ENCODE results near the gene S100A2.
"Not testable (repeated sequence)": the region's sequence is repeated elsewhere in the genome, so short reads cannot be mapped to it uniquely, and the experiment has no call there.

The S100A2 gene

GRCh38 chr1:153578936-153579335, 13.3 kb upstream of the S100A2 start:
- Histone ChIP-seq H3K4me1 (ENCODE audit: insufficient read depth, low read length) (peaks cover 15% of the 10 kb centered on the region), H3K36me3 (ENCODE audit: insufficient read depth, low read length) (no peaks in the 10 kb centered on the region), H3K9ac (ENCODE audit: low read depth, low read length) (no peak overlapping the region)

GRCh38 chr1:153578490-153578889, 12.8 kb upstream of the S100A2 start:
- H3K9ac ChIP-seq (ENCODE audit: low read depth, low read length): no peak overlapping the region
- no peaks in the 10 kb centered on the region for H3K9me3 ChIP-seq (ENCODE audit: control insufficient read depth, insufficient read depth, low read length)
- H3K36me3 ChIP-seq (ENCODE audit: insufficient read depth, low read length): no peaks in the 10 kb centered on the region
- H3K4me1 ChIP-seq (ENCODE audit: insufficient read depth, low read length): peaks cover 15% of the 10 kb centered on the region

More at GRCh38 chr1:153578936-153579335, 13.3 kb upstream of the S100A2 start:
- no peaks in the 10 kb centered on the region for H3K9me3 ChIP-seq (ENCODE audit: control insufficient read depth, insufficient read depth, low read length)

GRCh38 chr1:153577624-153578051, 12.0 kb upstream of the S100A2 start:
- H3K9ac ChIP-seq (ENCODE audit: low read depth, low read length): no peak overlapping the region
- H3K9me3 ChIP-seq (ENCODE audit: control insufficient read depth, insufficient read depth, low read length): no peaks in the 10 kb centered on the region
- peaks cover 15% of the 10 kb centered on the region for H3K4me1 ChIP-seq (ENCODE audit: insufficient read depth, low read length)
- no peaks in the 10 kb centered on the region for H3K36me3 ChIP-seq (ENCODE audit: insufficient read depth, low read length)

- no peaks in the 10 kb centered on the region for H3K9me3 ChIP-seq (ENCODE audit: control insufficient read depth, insufficient read depth, low read length)
- peaks cover 15% of the 10 kb centered on the region for H3K4me1 ChIP-seq (ENCODE audit: insufficient read depth, low read length)
Measured at GRCh38 chr1:153577138-153577537, 11.5 kb upstream of the S100A2 start.

GRCh38 chr1:153575497-153575896, 9.9 kb upstream of the S100A2 start:
- H3K9me3 ChIP-seq (ENCODE audit: control insufficient read depth, insufficient read depth, low read length); H3K36me3 ChIP-seq (ENCODE audit: insufficient read depth, low read length); H3K9ac ChIP-seq (ENCODE audit: low read depth, low read length): not testable (repeated sequence)
- peaks cover 15% of the 10 kb centered on the region for H3K4me1 ChIP-seq (ENCODE audit: insufficient read depth, low read length)

More at GRCh38 chr1:153577138-153577537, 11.5 kb upstream of the S100A2 start:
- no peaks in the 10 kb centered on the region for H3K36me3 ChIP-seq (ENCODE audit: insufficient read depth, low read length)
- H3K9ac ChIP-seq (ENCODE audit: low read depth, low read length): no peak overlapping the region

- peaks cover 15% of the 10 kb centered on the region for H3K4me1 ChIP-seq (ENCODE audit: insufficient read depth, low read length)
- not testable (repeated sequence) for H3K9ac ChIP-seq (ENCODE audit: low read depth, low read length); H3K36me3 ChIP-seq (ENCODE audit: insufficient read depth, low read length)
Measured at GRCh38 chr1:153575081-153575491, 9.4 kb upstream of the S100A2 start.

GRCh38 chr1:153573351-153573750, 7.7 kb upstream of the S100A2 start:
- peaks cover 6% of the 10 kb centered on the region for H3K4me1 ChIP-seq (ENCODE audit: insufficient read depth, low read length)
- no peak overlapping the region for H3K9ac ChIP-seq (ENCODE audit: low read depth, low read length)
- H3K9me3 ChIP-seq (ENCODE audit: control insufficient read depth, insufficient read depth, low read length): no peaks in the 10 kb centered on the region
- H3K36me3 ChIP-seq (ENCODE audit: insufficient read depth, low read length): no peaks in the 10 kb centered on the region

More at GRCh38 chr1:153575081-153575491, 9.4 kb upstream of the S100A2 start:
- H3K9me3 ChIP-seq (ENCODE audit: control insufficient read depth, insufficient read depth, low read length): not testable (repeated sequence)

GRCh38 chr1:153572569-153573015, 6.9 kb upstream of the S100A2 start:
- no peaks in the 10 kb centered on the region for H3K9me3 ChIP-seq (ENCODE audit: control insufficient read depth, insufficient read depth, low read length)
- no peak overlapping the region for H3K9ac ChIP-seq (ENCODE audit: low read depth, low read length)
- H3K4me1 ChIP-seq (ENCODE audit: insufficient read depth, low read length): peaks cover 8% of the 10 kb centered on the region
- H3K36me3 ChIP-seq (ENCODE audit: insufficient read depth, low read length): no peaks in the 10 kb centered on the region

GRCh38 chr1:153571706-153572105, 6.1 kb upstream of the S100A2 start:
- Histone ChIP-seq H3K4me1 (ENCODE audit: insufficient read depth, low read length) (peaks cover 15% of the 10 kb centered on the region), H3K9me3 (ENCODE audit: control insufficient read depth, insufficient read depth, low read length) (no peaks in the 10 kb centered on the region), H3K36me3 (ENCODE audit: insufficient read depth, low read length) (no peaks in the 10 kb centered on the region), H3K9ac (ENCODE audit: low read depth, low read length) (no peak overlapping the region)

- Histone ChIP-seq H3K9me3 (ENCODE audit: control insufficient read depth, insufficient read depth, low read length) (no peaks in the 10 kb centered on the region), H3K4me1 (ENCODE audit: insufficient read depth, low read length) (peaks cover 19% of the 10 kb centered on the region), H3K36me3 (ENCODE audit: insufficient read depth, low read length) (no peaks in the 10 kb centered on the region), H3K9ac (ENCODE audit: low read depth, low read length) (no peak overlapping the region)
Measured at GRCh38 chr1:153570874-153571273, 5.2 kb upstream of the S100A2 start.

GRCh38 chr1:153569465-153569864, 3.8 kb upstream of the S100A2 start:
- no peaks in the 10 kb centered on the region for H3K36me3 ChIP-seq (ENCODE audit: insufficient read depth, low read length)
- peaks cover 27% of the 10 kb centered on the region for H3K4me1 ChIP-seq (ENCODE audit: insufficient read depth, low read length)
- no peaks in the 10 kb centered on the region for H3K9me3 ChIP-seq (ENCODE audit: control insufficient read depth, insufficient read depth, low read length)
- no peak overlapping the region for H3K9ac ChIP-seq (ENCODE audit: low read depth, low read length)

- Histone ChIP-seq H3K9me3 (ENCODE audit: control insufficient read depth, insufficient read depth, low read length) (no peaks in the 10 kb centered on the region), H3K36me3 (ENCODE audit: insufficient read depth, low read length) (no peaks in the 10 kb centered on the region), H3K4me1 (ENCODE audit: insufficient read depth, low read length) (peaks cover 27% of the 10 kb centered on the region), H3K9ac (ENCODE audit: low read depth, low read length) (peak overlapping the region; percentile 40)
Measured at GRCh38 chr1:153568367-153569099, 2.9 kb upstream of the S100A2 start.

- H3K4me1 ChIP-seq (ENCODE audit: insufficient read depth, low read length): peaks cover 27% of the 10 kb centered on the region
- peak overlapping the region; percentile 40 for H3K9ac ChIP-seq (ENCODE audit: low read depth, low read length)
- no peaks in the 10 kb centered on the region for H3K9me3 ChIP-seq (ENCODE audit: control insufficient read depth, insufficient read depth, low read length)
- no peaks in the 10 kb centered on the region for H3K36me3 ChIP-seq (ENCODE audit: insufficient read depth, low read length)
Measured at GRCh38 chr1:153567621-153568366, 2.1 kb upstream of the S100A2 start.

- peak overlapping the region; percentile 31; the same call in 1 of the 2 replicates for H3K9ac ChIP-seq (ENCODE audit: low read depth, low read length)
- peaks cover 27% of the 10 kb centered on the region for H3K4me1 ChIP-seq (ENCODE audit: insufficient read depth, low read length)
- H3K36me3 ChIP-seq (ENCODE audit: insufficient read depth, low read length): no peaks in the 10 kb centered on the region
- no peaks in the 10 kb centered on the region for H3K9me3 ChIP-seq (ENCODE audit: control insufficient read depth, insufficient read depth, low read length)
Measured at GRCh38 chr1:153566414-153567371, 1.0 kb upstream of the S100A2 start.

Measured in ES-I3 (cell line).